ENCODE data around the gene NDST1.

GRCh38 chr5:150603491-150603890 lies 95.6 kb downstream of the NDST1 start:
- TF ChIP-seq CTCF (IDR thresholded peaks at IDR 0.05) (no peak), ZFX (IDR thresholded peaks at IDR 0.05; ENCODE audit: borderline replicate concordance) (no peak)

All from 22Rv1 (cell line).